HCT116 (cell line): ENCODE measurements around the gene ST7. TPM values are rescaled to one million over a fixed set of nuclear protein-coding genes. Genes with fewer than 3 reads are reported as not detected.
"Not testable (repeated sequence)": the region's sequence is repeated elsewhere in the genome, so short reads cannot be mapped to it uniquely, and the experiment has no call there.

ENCODE experiments used
- ATAC-seq: fragments of 200-7000 bp; cut with Tn5 transposase; 2 replicates; pipeline ENCODE4 v1.9.1; 2020; ENCODE audit warnings: mild to moderate bottlenecking, moderate library complexity
- BruUV-seq: library from RNA; stranded (reverse); fragments of 400-500 nt; replicated peaks from 2 replicates; lab custom pipeline; 2021; lab: Mats Ljungman, UMichigan
- CTCF ChIA-PET: fragments of 300-600 bp; sonication (Branson Sonifier 250); formaldehyde crosslinking; loops from one replicate; lab custom pipeline; 2021; ENCODE audit warnings: antibody characterized with exemption; lab: Charles Lee
- POLR2A ChIA-PET: fragments of 300-600, 350-600 bp; sonication (Branson Sonifier 250); formaldehyde crosslinking; loops from one replicate; lab custom pipeline; 2021; ENCODE audit warnings: antibody characterized with exemption; lab: Charles Lee
- RAD21 ChIA-PET, 2 experiments: fragments of 300-600 bp; sonication (Branson Sonifier 250); formaldehyde crosslinking; loops; one replicate each; lab custom pipeline; 2023; ENCODE audit warnings: low total read pairs in 2 of 2; ENCODE audit not compliant: uncharacterized antibody in 2 of 2, unreplicated experiment in 2 of 2, low non-redundant PET in 1 of 2; lab: Charles Lee
- DNase-seq: peaks from one replicate; pipeline ENCODE4 v3.0.0-alpha.2; 2010; ENCODE audit warnings: low read depth, low spot score
- H2AFZ ChIP-seq: fragments of 200-600 bp; shearing (Covaris generic), sonication (generic); 2 replicates; pipeline ENCODE4 v1.6.1; 2017; ENCODE audit warnings: low read depth, mixed run types, mixed read lengths, antibody characterized with exemption, low read length; ENCODE audit not compliant: poor library complexity, severe bottlenecking
- H3K27ac ChIP-seq: 2 replicates; pipeline ENCODE4 v1.5.1; 2012; ENCODE audit warnings: low read depth, low read length
- H3K27me3 ChIP-seq: fragments of 200-600 bp; sonication (generic); 2 replicates; pipeline ENCODE4 v1.6.1; 2016; ENCODE audit warnings: mixed run types, low read length, mixed read lengths; ENCODE audit not compliant: insufficient read depth
- H3K36me3 ChIP-seq, 2 experiments: fragments of 200-500 bp in 1 of 2; fragments of 200-600 bp in 1 of 2; sonication (Bioruptor generic) in 1 of 2; sonication (generic) in 1 of 2; 2 replicates each; pipeline versions ENCODE4 v1.5.1 to v1.6.1; 2014 to 2016; ENCODE audit warnings: low read length in 2 of 2, inconsistent platforms in 1 of 2, mixed read lengths in 1 of 2, mixed run types in 1 of 2; ENCODE audit not compliant: insufficient read depth in 2 of 2, control insufficient read depth in 1 of 2
- H3K4me1 ChIP-seq, 2 experiments: fragments of 200-600 bp in 1 of 2; sonication (generic) in 1 of 2; 2 replicates each; pipeline versions ENCODE4 v1.5.1 to v1.6.1; 2012 to 2017; ENCODE audit warnings: low read length in 2 of 2, inconsistent platforms in 1 of 2, mild to moderate bottlenecking in 1 of 2, mixed read lengths in 1 of 2, mixed run types in 1 of 2, moderate library complexity in 1 of 2; ENCODE audit not compliant: insufficient read depth in 2 of 2, control insufficient read depth in 1 of 2
- H3K4me2 ChIP-seq: fragments of 200-600 bp; sonication (generic); 2 replicates; pipeline ENCODE4 v1.6.1; 2017; ENCODE audit warnings: mixed run types, low read length, mixed read lengths
- H3K4me3 ChIP-seq, 2 experiments: fragments of 200-600 bp in 1 of 2; sonication (generic) in 1 of 2; replicated peaks in 1 of 2; 2 replicates each; pipeline ENCODE4 v1.5.1; 2011 to 2016; ENCODE audit warnings: low read length in 2 of 2, control low read depth in 1 of 2, low read depth in 1 of 2, mild to moderate bottlenecking in 1 of 2, mixed read lengths in 1 of 2, mixed run types in 1 of 2
- H3K79me2 ChIP-seq: fragments of 200-600 bp; sonication (generic); 2 replicates; pipeline ENCODE4 v1.6.1; 2017; ENCODE audit warnings: mild to moderate bottlenecking, mixed run types, low read length, moderate library complexity, mixed read lengths; ENCODE audit not compliant: insufficient read depth
- H3K9ac ChIP-seq: fragments of 200-600 bp; sonication (generic); 2 replicates; pipeline ENCODE4 v1.6.1; 2016; ENCODE audit warnings: low read length, mixed read lengths
- H3K9me2 ChIP-seq: fragments of 200-600 bp; sonication (generic), shearing (Covaris generic); 2 replicates; pipeline ENCODE4 v1.6.1; 2017; ENCODE audit warnings: mixed run types, mild to moderate bottlenecking, moderate library complexity; ENCODE audit not compliant: insufficient read depth
- H3K9me3 ChIP-seq, 2 experiments: fragments of 200-500 bp in 1 of 2; fragments of 200-600 bp in 1 of 2; sonication (Bioruptor generic) in 1 of 2; sonication (generic) in 1 of 2; 2 replicates each; pipeline ENCODE4 v1.6.1; 2014 to 2017; ENCODE audit warnings: low read length in 2 of 2, mixed read lengths in 2 of 2, inconsistent platforms in 1 of 2, low read depth in 1 of 2, mild to moderate bottlenecking in 1 of 2, mixed run types in 1 of 2, moderate library complexity in 1 of 2; ENCODE audit not compliant: control insufficient read depth in 1 of 2, insufficient read depth in 1 of 2
- H4K20me1 ChIP-seq: fragments of 200-600 bp; sonication (generic), shearing (Covaris generic); 2 replicates; pipeline ENCODE4 v1.6.1; 2017; ENCODE audit warnings: mixed run types, mild to moderate bottlenecking, moderate library complexity; ENCODE audit not compliant: insufficient read depth
- CEBPB ChIP-seq: IDR thresholded peaks from 2 replicates; pipeline ENCODE4 v1.6.1; 2012; ENCODE audit warnings: low read depth
- RAD21 ChIP-seq: IDR thresholded peaks from 2 replicates; pipeline ENCODE4 v1.6.1; 2012; ENCODE audit warnings: low read depth, mild to moderate bottlenecking
- intact Hi-C: fragments of 100-400 bp; cut with micrococcal nuclease; formaldehyde crosslinking; loops from 2 replicates; pipeline ENCODE4 v1.10.0; 2022
- total RNA-seq: library from RNA; stranded (reverse); gene quantifications from one replicate; pipeline ENCODE4 v1.2.1, GENCODE V29; 2021; ENCODE audit not compliant: unreplicated experiment
- TF ChIP-seq, protein P1 (sequence below), 3 experiments: fragments of 200-600 bp in 1 of 3; sonication (generic) in 1 of 3; IDR thresholded peaks in 2 of 3; conservative IDR thresholded peaks in 1 of 3; 2 replicates each; pipeline ENCODE4 v1.5.1; 2012 to 2017; ENCODE audit warnings: low read depth in 2 of 3, low read length in 2 of 3, antibody characterized with exemption in 1 of 3, borderline replicate concordance in 1 of 3, control low read depth in 1 of 3, mild to moderate bottlenecking in 1 of 3, mixed read lengths in 1 of 3, mixed run types in 1 of 3, moderate library complexity in 1 of 3; ENCODE audit not compliant: insufficient read depth in 1 of 3

Gene ST7
- total RNA-seq, 1 experiment from 2014 or later: 12.6 TPM

DNA sequence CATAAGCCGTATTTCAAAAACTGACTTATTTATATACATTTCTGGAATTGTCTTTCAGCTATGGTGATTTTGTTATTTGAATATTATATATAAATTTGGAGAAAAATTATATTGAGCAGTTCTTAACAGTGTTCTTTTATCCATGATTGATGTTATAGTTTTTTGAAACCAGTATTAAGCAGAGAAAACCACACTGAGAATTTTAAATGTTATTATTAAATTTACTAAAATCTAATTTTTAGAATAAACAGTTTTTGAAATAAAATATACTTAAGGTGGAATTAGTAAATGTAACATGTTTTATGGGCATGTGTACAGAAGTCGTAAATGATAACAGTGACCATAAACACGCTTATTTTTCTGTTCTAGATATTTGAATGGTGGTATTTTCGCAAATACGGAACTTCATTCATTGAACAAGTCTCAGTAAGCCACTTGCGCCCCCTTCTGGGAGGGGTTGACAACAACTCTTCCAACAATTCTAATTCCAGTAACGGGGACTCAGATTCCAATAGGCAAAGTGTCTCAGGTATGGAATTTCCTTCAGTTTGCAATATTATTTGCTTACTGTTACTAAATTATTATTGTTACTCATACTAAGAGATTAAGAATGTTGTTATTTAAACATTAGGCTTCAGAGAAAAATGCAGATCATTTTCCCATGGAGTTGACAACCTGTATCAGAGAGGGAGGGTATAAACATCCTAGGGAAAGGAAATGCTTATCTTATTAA, 166.1 kb downstream of the ST7 start:
- H3K4me1 ChIP-seq: peaks cover 4% of the 10 kb centered on the region in 2 experiments
- H4K20me1 ChIP-seq: no peaks in the 10 kb centered on the region
- H3K9me2 ChIP-seq: no peaks in the 10 kb centered on the region
- H2AFZ ChIP-seq: no peak overlapping the region
- H3K27me3 ChIP-seq: no peaks in the 10 kb centered on the region
- peak; percentile 62 for DNase-seq
- H3K4me3 ChIP-seq: no peak overlapping the region
- H3K27ac ChIP-seq: no peak overlapping the region
- TF ChIP-seq, protein P1, sequence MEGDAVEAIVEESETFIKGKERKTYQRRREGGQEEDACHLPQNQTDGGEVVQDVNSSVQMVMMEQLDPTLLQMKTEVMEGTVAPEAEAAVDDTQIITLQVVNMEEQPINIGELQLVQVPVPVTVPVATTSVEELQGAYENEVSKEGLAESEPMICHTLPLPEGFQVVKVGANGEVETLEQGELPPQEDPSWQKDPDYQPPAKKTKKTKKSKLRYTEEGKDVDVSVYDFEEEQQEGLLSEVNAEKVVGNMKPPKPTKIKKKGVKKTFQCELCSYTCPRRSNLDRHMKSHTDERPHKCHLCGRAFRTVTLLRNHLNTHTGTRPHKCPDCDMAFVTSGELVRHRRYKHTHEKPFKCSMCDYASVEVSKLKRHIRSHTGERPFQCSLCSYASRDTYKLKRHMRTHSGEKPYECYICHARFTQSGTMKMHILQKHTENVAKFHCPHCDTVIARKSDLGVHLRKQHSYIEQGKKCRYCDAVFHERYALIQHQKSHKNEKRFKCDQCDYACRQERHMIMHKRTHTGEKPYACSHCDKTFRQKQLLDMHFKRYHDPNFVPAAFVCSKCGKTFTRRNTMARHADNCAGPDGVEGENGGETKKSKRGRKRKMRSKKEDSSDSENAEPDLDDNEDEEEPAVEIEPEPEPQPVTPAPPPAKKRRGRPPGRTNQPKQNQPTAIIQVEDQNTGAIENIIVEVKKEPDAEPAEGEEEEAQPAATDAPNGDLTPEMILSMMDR (IDR thresholded peaks at IDR 0.05 in 2 of 3, conservative IDR thresholded peaks at IDR 0.05 in 1 of 3; ENCODE audit: borderline replicate concordance in 1 of 3, insufficient read depth in 1 of 3, low read depth in 2 of 3, low read length in 2 of 3): peak; percentile 83 to 91 (median 86)
- TF ChIP-seq RAD21: peak; percentile 90
- TF ChIP-seq CEBPB: no peak
- TF ChIP-seq, all 23 proteins: peak for 2
- peak; percentile 67 for ATAC-seq
- POLR2A ChIA-PET: no interaction called here
- no TSS peak for BruUV-seq
- Histone ChIP-seq H3K9ac (no peak overlapping the region), H3K79me2 (no peaks in the 10 kb centered on the region), H3K9me3 (no peaks in the 10 kb centered on the region), H3K36me3 (no peaks in the 10 kb centered on the region), H3K4me2 (no peak overlapping the region)
- CTCF ChIA-PET: interaction anchor here (0.7 to 2.2 kb wide), 8 partner anchors 8 to 189 kb away, joined by 3 to 20 read pairs (median 3); no protein-coding TSS in a partner anchor
- intact Hi-C loops: loop anchor here (1.0 to 2.0 kb wide), 3 partner anchors 135 to 291 kb away; no protein-coding TSS in a partner anchor
- RAD21 ChIA-PET: no interaction called here

DNA sequence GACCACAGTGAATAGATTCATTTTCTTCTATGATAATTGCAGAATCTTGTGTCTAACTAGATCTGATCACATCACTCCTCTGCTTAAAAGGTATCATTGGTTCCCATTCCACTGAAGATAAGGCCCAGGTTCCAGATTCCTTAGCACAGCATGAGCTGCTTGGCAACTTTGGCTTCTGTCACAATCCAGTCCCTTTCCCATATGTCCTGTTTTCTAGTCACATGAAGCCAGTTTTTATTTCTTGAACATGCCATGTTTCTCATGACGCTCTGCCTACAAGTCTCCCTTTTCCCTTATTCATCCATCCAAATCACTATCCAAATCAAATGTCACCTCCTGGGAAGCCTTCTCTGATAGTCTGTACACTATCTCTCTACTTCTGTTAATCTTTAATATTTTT, 167.0 kb downstream of the ST7 start:
- ChIA-PET CTCF (interaction anchor here (0.8 to 2.2 kb wide), 4 partner anchors 9 to 190 kb away, joined by 3 to 20 read pairs (median 8); no protein-coding TSS in a partner anchor), RAD21 (interaction anchor here in 1 of 2 experiments (1.3 kb wide), 1 partner anchor 132 kb away, joined by 4 read pairs; no protein-coding TSS in a partner anchor)
- peaks cover 13 to 14% of the 10 kb centered on the region in 2 experiments for H3K4me1 ChIP-seq
- POLR2A ChIA-PET, H3K9me3 ChIP-seq, H3K9me2 ChIP-seq, DNase-seq, H3K27ac ChIP-seq, ATAC-seq, H3K36me3 ChIP-seq, H3K4me3 ChIP-seq, BruUV-seq, H2AFZ ChIP-seq, H3K27me3 ChIP-seq, H3K79me2 ChIP-seq, H4K20me1 ChIP-seq, intact Hi-C loops, H3K9ac ChIP-seq, H3K4me2 ChIP-seq: not testable (repeated sequence)

DNA sequence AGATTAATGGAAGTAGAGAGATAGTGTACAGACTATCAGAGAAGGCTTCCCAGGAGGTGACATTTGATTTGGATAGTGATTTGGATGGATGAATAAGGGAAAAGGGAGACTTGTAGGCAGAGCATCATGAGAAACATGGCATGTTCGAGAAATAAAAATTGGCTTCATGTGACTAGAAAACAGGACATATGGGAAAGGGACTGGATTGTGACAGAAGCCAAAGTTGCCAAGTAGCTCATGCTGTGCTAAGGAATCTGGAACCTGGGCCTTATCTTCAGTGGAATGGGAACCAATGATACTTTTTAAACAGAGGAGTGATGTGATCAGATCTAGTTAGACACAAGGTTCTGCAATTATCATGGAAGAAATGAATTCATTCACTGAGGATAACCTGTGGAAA, 168.7 kb downstream of the ST7 start:
- H3K4me1 ChIP-seq: peaks cover 13 to 18% of the 10 kb centered on the region in 2 experiments
- H3K79me2 ChIP-seq, H3K9me2 ChIP-seq, H3K9ac ChIP-seq, H3K9me3 ChIP-seq, H3K36me3 ChIP-seq, H3K4me3 ChIP-seq, RAD21 ChIA-PET, ATAC-seq, H3K27ac ChIP-seq, intact Hi-C loops, H3K27me3 ChIP-seq, BruUV-seq, H3K4me2 ChIP-seq, H2AFZ ChIP-seq, H4K20me1 ChIP-seq, POLR2A ChIA-PET, DNase-seq: not testable (repeated sequence)
- CTCF ChIA-PET: interaction anchor here (1.4 to 3.4 kb wide), 2 partner anchors 133 to 137 kb away, joined by 5 to 11 read pairs; no protein-coding TSS in a partner anchor
